ENCODE measurements around the gene PMM2. TPM values are rescaled to one million over a fixed set of nuclear protein-coding genes. Genes with fewer than 3 reads are reported as not detected.

PMM2 gene
- total and polyA plus RNA-seq, 2 experiments from 2014 or later, result 38.2 to 60.4 TPM

DNA sequence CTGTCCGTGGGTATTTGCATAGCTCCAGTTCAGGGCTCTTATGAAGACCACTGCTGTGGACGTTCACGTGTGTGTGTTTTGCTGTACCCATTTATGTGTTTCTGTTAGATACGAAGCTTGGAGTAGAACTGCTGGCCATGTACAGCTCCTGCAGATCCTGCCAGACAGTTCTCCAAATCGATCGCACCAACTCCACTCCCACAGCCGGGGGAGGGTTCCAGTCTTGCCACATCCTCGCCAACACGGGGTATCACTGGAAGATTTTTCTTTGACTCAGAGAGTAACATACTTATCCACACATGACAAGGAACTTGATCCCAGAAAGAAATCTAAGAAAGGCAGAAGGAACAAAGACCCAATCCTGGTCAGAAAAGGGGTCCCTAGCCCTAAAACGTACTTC is 37.6 kb upstream of the PMM2 start:
- H3F3A ChIP-seq (replicated peaks; ENCODE audit: low read depth), result peaks cover 8% of the 10 kb centered on the region; the same call in 1 of the 2 replicates
- no peaks in the 10 kb centered on the region for H3K36me3 Mint-ChIP-seq (ENCODE audit: low read depth)
- ATAC-seq (no peak), DNase-seq (ENCODE audit: low spot score) (no peak)
- no peaks in the 10 kb centered on the region for H3K9me3 Mint-ChIP-seq
- no peak overlapping the region for H2AFZ ChIP-seq
- no peak overlapping the region for H3K4me3 Mint-ChIP-seq
- H3K27ac ChIP-seq (ENCODE audit: low read depth), result no peak overlapping the region
- no peak overlapping the region for H3K27ac Mint-ChIP-seq
- TF ChIP-seq CREB1 (CRISPR knock-in tag; IDR thresholded peaks at IDR 0.05; ENCODE audit: low read depth) (no peak), EZH2phosphoT487 (IDR thresholded peaks at IDR 0.05; ENCODE audit: unreplicated experiment) (no peak), POLR2AphosphoS5 (IDR thresholded peaks at IDR 0.05; ENCODE audit: low read depth) (no peak), NANOG (IDR thresholded peaks at IDR 0.05; ENCODE audit: borderline replicate concordance) (no peak), ZNF114 (CRISPR knock-in tag; IDR thresholded peaks at IDR 0.05) (no peak), REST (IDR thresholded peaks at IDR 0.05; ENCODE audit: unreplicated experiment) (no peak), EZH2 (IDR thresholded peaks at IDR 0.05; ENCODE audit: low read depth, unreplicated experiment) (no peak), ZNF331 (CRISPR knock-in tag; IDR thresholded peaks at IDR 0.05; ENCODE audit: low read depth) (no peak), CTCF (conservative IDR thresholded peaks at IDR 0.05; ENCODE audit: low read depth in 2 of 2) (no peak), STAT1 (IDR thresholded peaks at IDR 0.05; ENCODE audit: unreplicated experiment) (no peak), JUNB (IDR thresholded peaks at IDR 0.05; ENCODE audit: unreplicated experiment) (no peak), ZNF462 (CRISPR knock-in tag; IDR thresholded peaks at IDR 0.05) (no peak)
- TF ChIP-seq, protein P1, sequence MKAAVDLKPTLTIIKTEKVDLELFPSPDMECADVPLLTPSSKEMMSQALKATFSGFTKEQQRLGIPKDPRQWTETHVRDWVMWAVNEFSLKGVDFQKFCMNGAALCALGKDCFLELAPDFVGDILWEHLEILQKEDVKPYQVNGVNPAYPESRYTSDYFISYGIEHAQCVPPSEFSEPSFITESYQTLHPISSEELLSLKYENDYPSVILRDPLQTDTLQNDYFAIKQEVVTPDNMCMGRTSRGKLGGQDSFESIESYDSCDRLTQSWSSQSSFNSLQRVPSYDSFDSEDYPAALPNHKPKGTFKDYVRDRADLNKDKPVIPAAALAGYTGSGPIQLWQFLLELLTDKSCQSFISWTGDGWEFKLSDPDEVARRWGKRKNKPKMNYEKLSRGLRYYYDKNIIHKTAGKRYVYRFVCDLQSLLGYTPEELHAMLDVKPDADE (IDR thresholded peaks at IDR 0.05), result no peak
- no peaks in the 10 kb centered on the region for H3K9me2 ChIP-seq (ENCODE audit: insufficient read depth)
- no peaks in the 10 kb centered on the region for H3K27me3 ChIP-seq (ENCODE audit: insufficient read depth)
- H3K4me1 ChIP-seq (ENCODE audit: insufficient read depth), result peaks cover 14% of the 10 kb centered on the region
- no peak overlapping the region for H3K4me2 ChIP-seq
- peaks cover 14% of the 10 kb centered on the region for H3K4me1 Mint-ChIP-seq
- H3K79me2 ChIP-seq (replicated peaks; ENCODE audit: insufficient read depth), result no peaks in the 10 kb centered on the region
- no peaks in the 10 kb centered on the region for H3K36me3 ChIP-seq (ENCODE audit: insufficient read depth)
- H3K4me3 ChIP-seq, result no peak overlapping the region
- no peaks in the 10 kb centered on the region for H4K20me1 ChIP-seq (replicated peaks; ENCODE audit: insufficient read depth)
- H3K27me3 Mint-ChIP-seq (ENCODE audit: insufficient read depth, low read depth, poor library complexity), result peaks cover 9% of the 10 kb centered on the region
